ENCODE data around the gene GALNT12. TPM values are rescaled to one million over a fixed set of nuclear protein-coding genes. Genes with fewer than 3 reads are reported as not detected.
A peak's percentile ranks its signal among the peaks of the same experiment; 100 is the strongest.

Gene GALNT12
- total and polyA plus RNA-seq, 5 donors, result 0.29 to 1.3 (median 0.89) TPM

- Histone ChIP-seq H3K27me3 (ENCODE audit: control insufficient read depth, insufficient read depth) (no peaks in the 10 kb centered on the region), H3K4me1 (ENCODE audit: control insufficient read depth, insufficient read depth, low read length) (no peaks in the 10 kb centered on the region), H3K4me3 (ENCODE audit: low read length) (no peak overlapping the region), H3K27ac (ENCODE audit: low read length) (no peak overlapping the region), H3K9me3 (ENCODE audit: control insufficient read depth, low read length) (no peaks in the 10 kb centered on the region)
- WGBS, result 90% methylated on average over 13 of the region's 13 CpGs
- ATAC-seq (no peak), DNase-seq (no peak)
- intact Hi-C loops (cut with DNase I), result loop anchor here in 2 of 4 donors (5.0 to 10.0 kb wide), 2 partner anchors 455 to 568 kb away; no protein-coding TSS in a partner anchor
Measured at GRCh38 chr9:98772364-98773155, 34.9 kb upstream of the GALNT12 start.

- intact Hi-C loops (cut with DNase I), result loop anchor here in 2 of 4 donors (5.0 to 10.0 kb wide), 2 partner anchors 456 to 569 kb away; no protein-coding TSS in a partner anchor
- no peak for ATAC-seq
- H3K27me3 ChIP-seq (ENCODE audit: control insufficient read depth, insufficient read depth), result no peaks in the 10 kb centered on the region
- no peaks in the 10 kb centered on the region for H3K4me1 ChIP-seq (ENCODE audit: control insufficient read depth, insufficient read depth, low read length)
- no peak overlapping the region for H3K27ac ChIP-seq (ENCODE audit: low read length)
- no peak overlapping the region for H3K4me3 ChIP-seq (ENCODE audit: low read length)
- H3K9me3 ChIP-seq (ENCODE audit: control insufficient read depth, low read length), result no peaks in the 10 kb centered on the region
- DNase-seq, result no peak
- WGBS, result 92% methylated on average over 15 of the region's 15 CpGs
Measured at GRCh38 chr9:98773721-98774120, 33.7 kb upstream of the GALNT12 start.

GRCh38 chr9:98774746-98775145 is 32.7 kb upstream of the GALNT12 start:
- H3K4me1 ChIP-seq (ENCODE audit: control insufficient read depth, insufficient read depth, low read length), result no peaks in the 10 kb centered on the region
- DNase-seq (no peak), ATAC-seq (no peak)
- H3K9me3 ChIP-seq (ENCODE audit: control insufficient read depth, low read length), result no peaks in the 10 kb centered on the region
- intact Hi-C loops (cut with DNase I), result loop anchor here in 3 of 4 donors (5.0 to 10.0 kb wide), 2 partner anchors 457 to 570 kb away; no protein-coding TSS in a partner anchor
- no peak overlapping the region for H3K4me3 ChIP-seq (ENCODE audit: low read length)
- H3K27me3 ChIP-seq (ENCODE audit: control insufficient read depth, insufficient read depth), result no peaks in the 10 kb centered on the region
- 87% methylated on average over 9 of the region's 9 CpGs for WGBS
- H3K27ac ChIP-seq (ENCODE audit: low read length), result no peak overlapping the region

- 35% methylated on average over 8 of the region's 8 CpGs for WGBS
- H3K27me3 ChIP-seq (ENCODE audit: control insufficient read depth, insufficient read depth), result no peaks in the 10 kb centered on the region
Measured at GRCh38 chr9:98775831-98776441, 31.5 kb upstream of the GALNT12 start.

GRCh38 chr9:98777618-98778017 is 29.9 kb upstream of the GALNT12 start:
- ATAC-seq (no peak), DNase-seq (no peak)
- Histone ChIP-seq H3K9me3 (ENCODE audit: control insufficient read depth, low read length) (no peaks in the 10 kb centered on the region), H3K4me1 (ENCODE audit: control insufficient read depth, insufficient read depth, low read length) (no peaks in the 10 kb centered on the region), H3K27ac (ENCODE audit: low read length) (no peak overlapping the region), H3K4me3 (ENCODE audit: low read length) (no peak overlapping the region), H3K27me3 (ENCODE audit: control insufficient read depth, insufficient read depth) (no peaks in the 10 kb centered on the region)
- 88% methylated on average over 4 of the region's 4 CpGs for WGBS
- intact Hi-C loops (cut with DNase I), result loop anchor here in 3 of 4 donors (2.0 to 10.0 kb wide), 3 partner anchors 460 to 573 kb away; no protein-coding TSS in a partner anchor

More at GRCh38 chr9:98775831-98776441, 31.5 kb upstream of the GALNT12 start:
- intact Hi-C loops (cut with DNase I), result loop anchor here in 3 of 4 donors (2.0 to 10.0 kb wide), 3 partner anchors 459 to 571 kb away; no protein-coding TSS in a partner anchor
- Histone ChIP-seq H3K4me1 (ENCODE audit: control insufficient read depth, insufficient read depth, low read length) (no peaks in the 10 kb centered on the region), H3K4me3 (ENCODE audit: low read length) (no peak overlapping the region), H3K9me3 (ENCODE audit: control insufficient read depth, low read length) (no peaks in the 10 kb centered on the region), H3K27ac (ENCODE audit: low read length) (no peak overlapping the region)
- ATAC-seq, result peak in 1 of 2 donors; percentile 67
- no peak for DNase-seq

GRCh38 chr9:98778251-98778650 is 29.2 kb upstream of the GALNT12 start:
- Histone ChIP-seq H3K4me3 (ENCODE audit: low read length) (no peak overlapping the region), H3K27me3 (ENCODE audit: control insufficient read depth, insufficient read depth) (no peaks in the 10 kb centered on the region), H3K27ac (ENCODE audit: low read length) (no peak overlapping the region), H3K9me3 (ENCODE audit: control insufficient read depth, low read length) (no peaks in the 10 kb centered on the region), H3K4me1 (ENCODE audit: control insufficient read depth, insufficient read depth, low read length) (no peaks in the 10 kb centered on the region)
- WGBS, result 94% methylated on average over 8 of the region's 8 CpGs
- DNase-seq (no peak), ATAC-seq (no peak)
- intact Hi-C loops (cut with DNase I), result loop anchor here in 2 of 4 donors (5.0 to 10.0 kb wide), 2 partner anchors 461 to 573 kb away; no protein-coding TSS in a partner anchor

- 60% methylated on average over 8 of the region's 8 CpGs for WGBS
- H3K4me3 ChIP-seq (ENCODE audit: low read length), result no peak overlapping the region
- H3K4me1 ChIP-seq (ENCODE audit: control insufficient read depth, insufficient read depth, low read length), result no peaks in the 10 kb centered on the region
- ATAC-seq, result no peak
- intact Hi-C loops (cut with DNase I), result loop anchor here in 2 of 4 donors (5.0 to 10.0 kb wide), 2 partner anchors 462 to 574 kb away; no protein-coding TSS in a partner anchor
- no peak for DNase-seq
- no peaks in the 10 kb centered on the region for H3K27me3 ChIP-seq (ENCODE audit: control insufficient read depth, insufficient read depth)
- no peak overlapping the region for H3K27ac ChIP-seq (ENCODE audit: low read length)
- H3K9me3 ChIP-seq (ENCODE audit: control insufficient read depth, low read length), result no peaks in the 10 kb centered on the region
Measured at GRCh38 chr9:98778711-98779530, 28.5 kb upstream of the GALNT12 start.

- H3K9me3 ChIP-seq (ENCODE audit: control insufficient read depth, low read length), result no peaks in the 10 kb centered on the region
- H3K4me1 ChIP-seq (ENCODE audit: control insufficient read depth, insufficient read depth, low read length), result no peaks in the 10 kb centered on the region
- intact Hi-C loops (cut with DNase I), result no loop called here
- no peak for ATAC-seq
- DNase-seq, result no peak
- no peaks in the 10 kb centered on the region for H3K27me3 ChIP-seq (ENCODE audit: control insufficient read depth, insufficient read depth)
- no peak overlapping the region for H3K27ac ChIP-seq (ENCODE audit: low read length)
- 95% methylated on average over 11 of the region's 11 CpGs for WGBS
- H3K4me3 ChIP-seq (ENCODE audit: low read length), result no peak overlapping the region
Measured at GRCh38 chr9:98780059-98780749, 27.3 kb upstream of the GALNT12 start.

- H3K27me3 ChIP-seq (ENCODE audit: control insufficient read depth, insufficient read depth), result no peaks in the 10 kb centered on the region
- H3K4me3 ChIP-seq (ENCODE audit: low read length), result no peak overlapping the region
- H3K27ac ChIP-seq (ENCODE audit: low read length), result no peak overlapping the region
- H3K4me1 ChIP-seq (ENCODE audit: control insufficient read depth, insufficient read depth, low read length), result no peaks in the 10 kb centered on the region
- 80% methylated on average over 11 of the region's 11 CpGs for WGBS
- H3K9me3 ChIP-seq (ENCODE audit: control insufficient read depth, low read length), result no peaks in the 10 kb centered on the region
- no peak for DNase-seq
- no peak for ATAC-seq
- intact Hi-C loops (cut with DNase I), result no loop called here
Measured at GRCh38 chr9:98781588-98782383, 25.7 kb upstream of the GALNT12 start.

Data from right cardiac atrium (tissue), 5 donors.